Measurements from ENCODE around the gene ST6GALNAC6.

ST6GALNAC6 gene

GRCh38 chr9:127899128-127899943 is at the start of gene ST6GALNAC6:
Gene ST6GALNAC6 (minus strand): TSS chr9:127899603. CDS start chr9:127897981, 1,622 bp downstream.
- peak within 1 kb of the TSS; percentile 80; the same call in 1 of the 2 replicates for H3K27ac ChIP-seq
- no peak for TF ChIP-seq CTCF (conservative IDR thresholded peaks at IDR 0.05)

GRCh38 chr9:127947841-127948710 is 48.7 kb upstream of the ST6GALNAC6 start:
- H3K27ac ChIP-seq: peak overlapping the region; percentile 15; the same call in 1 of the 2 replicates
- TF ChIP-seq CTCF (conservative IDR thresholded peaks at IDR 0.05): no peak

- H3K27ac ChIP-seq: peak overlapping the region; percentile 27
- no peak for TF ChIP-seq CTCF (conservative IDR thresholded peaks at IDR 0.05)
Observed at GRCh38 chr9:127946728-127947127, 47.3 kb upstream of the ST6GALNAC6 start.

GRCh38 chr9:127945942-127946341 is 46.5 kb upstream of the ST6GALNAC6 start:
- TF ChIP-seq CTCF (conservative IDR thresholded peaks at IDR 0.05): no peak
- H3K27ac ChIP-seq: peak overlapping the region; percentile 27

GRCh38 chr9:127945338-127945737 is 45.9 kb upstream of the ST6GALNAC6 start:
- peak overlapping the region; percentile 27; the same call in 1 of the 2 replicates for H3K27ac ChIP-seq
- no peak for TF ChIP-seq CTCF (conservative IDR thresholded peaks at IDR 0.05)

- no peak for TF ChIP-seq CTCF (conservative IDR thresholded peaks at IDR 0.05)
- no peak overlapping the region for H3K27ac ChIP-seq
Observed at GRCh38 chr9:127944586-127945218, 45.3 kb upstream of the ST6GALNAC6 start.

GRCh38 chr9:127943731-127944144 is 44.3 kb upstream of the ST6GALNAC6 start:
- H3K27ac ChIP-seq: no peak overlapping the region
- TF ChIP-seq CTCF (conservative IDR thresholded peaks at IDR 0.05): peak; percentile 94

Measured in VCaP (cell line).